ENCODE measurements around the gene FIGNL2.
A peak's percentile ranks its signal among the peaks of the same experiment; 100 is the strongest.

Gene FIGNL2

DNA sequence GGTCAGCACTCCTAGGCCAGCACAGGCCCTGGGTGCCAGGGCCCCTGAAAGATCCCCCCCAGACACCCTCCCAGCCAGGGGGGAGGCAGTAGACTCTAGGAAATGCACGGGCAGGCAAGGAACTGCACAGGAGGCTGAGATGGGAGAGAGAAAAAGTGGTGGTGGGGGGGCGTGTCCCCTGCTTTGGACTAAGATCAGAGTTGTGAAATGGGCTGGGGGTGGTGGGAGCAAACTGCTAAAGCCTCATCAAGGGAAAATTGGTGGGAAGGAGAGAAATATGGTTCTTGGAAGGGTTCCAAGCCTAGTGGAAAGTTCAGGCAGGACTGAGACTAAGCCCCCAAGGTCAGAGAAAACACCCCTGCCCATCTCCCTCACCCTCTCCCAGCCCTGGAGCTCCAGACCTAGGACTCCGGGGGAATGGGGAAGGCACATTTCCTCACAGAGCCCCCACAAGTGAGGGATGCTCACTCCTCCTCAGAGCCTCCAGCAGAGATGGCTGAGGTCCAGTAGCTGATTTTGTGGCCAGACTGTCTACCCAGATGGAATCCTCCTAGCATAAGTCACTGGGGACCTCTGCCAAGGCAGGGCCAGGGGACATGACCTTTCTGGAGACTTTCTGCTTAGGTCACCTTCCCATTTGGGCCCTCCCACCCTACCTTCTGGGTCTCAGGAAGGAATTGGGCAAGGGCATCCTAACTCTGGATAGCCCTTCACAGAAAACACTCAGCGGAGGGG lies 29.8 kb downstream of the FIGNL2 start:
- TF ChIP-seq, protein P1, sequence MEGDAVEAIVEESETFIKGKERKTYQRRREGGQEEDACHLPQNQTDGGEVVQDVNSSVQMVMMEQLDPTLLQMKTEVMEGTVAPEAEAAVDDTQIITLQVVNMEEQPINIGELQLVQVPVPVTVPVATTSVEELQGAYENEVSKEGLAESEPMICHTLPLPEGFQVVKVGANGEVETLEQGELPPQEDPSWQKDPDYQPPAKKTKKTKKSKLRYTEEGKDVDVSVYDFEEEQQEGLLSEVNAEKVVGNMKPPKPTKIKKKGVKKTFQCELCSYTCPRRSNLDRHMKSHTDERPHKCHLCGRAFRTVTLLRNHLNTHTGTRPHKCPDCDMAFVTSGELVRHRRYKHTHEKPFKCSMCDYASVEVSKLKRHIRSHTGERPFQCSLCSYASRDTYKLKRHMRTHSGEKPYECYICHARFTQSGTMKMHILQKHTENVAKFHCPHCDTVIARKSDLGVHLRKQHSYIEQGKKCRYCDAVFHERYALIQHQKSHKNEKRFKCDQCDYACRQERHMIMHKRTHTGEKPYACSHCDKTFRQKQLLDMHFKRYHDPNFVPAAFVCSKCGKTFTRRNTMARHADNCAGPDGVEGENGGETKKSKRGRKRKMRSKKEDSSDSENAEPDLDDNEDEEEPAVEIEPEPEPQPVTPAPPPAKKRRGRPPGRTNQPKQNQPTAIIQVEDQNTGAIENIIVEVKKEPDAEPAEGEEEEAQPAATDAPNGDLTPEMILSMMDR (IDR thresholded peaks at IDR 0.05; ENCODE audit: control insufficient read depth, insufficient read depth, low read depth, low read length, missing control alignments), result no peak
- DNase-seq (ENCODE audit: low read depth), result peak; percentile 52

DNA sequence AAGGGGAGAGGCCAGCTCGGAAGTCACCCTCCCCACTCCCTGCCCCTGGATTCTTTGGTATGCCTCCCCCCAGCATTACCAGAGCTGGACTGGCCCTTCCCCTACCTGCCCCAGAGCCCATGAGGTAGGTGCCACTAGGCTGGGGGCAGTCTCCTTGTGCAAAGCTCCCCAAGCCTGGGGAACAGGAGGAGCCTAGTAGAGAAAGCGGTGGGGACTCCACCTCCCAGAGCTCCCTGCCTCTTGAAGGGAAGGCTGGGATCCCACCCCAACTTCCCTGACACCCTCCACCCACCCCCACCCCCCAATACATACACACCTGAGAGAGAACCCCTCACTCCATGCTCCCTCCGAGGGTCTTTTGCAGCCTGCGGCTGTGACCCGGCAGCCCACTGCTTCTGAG lies 30.4 kb downstream of the FIGNL2 start:
- H3K4me3 ChIP-seq (ENCODE audit: control insufficient read depth, low read depth, low read length), result no peak overlapping the region
- no peak for DNase-seq (ENCODE audit: low read depth)
- TF ChIP-seq, protein P1 (IDR thresholded peaks at IDR 0.05; ENCODE audit: control insufficient read depth, insufficient read depth, low read depth, low read length, missing control alignments), result no peak

More for the DNA sequence above, 29.8 kb downstream of the FIGNL2 start:
- no peak overlapping the region for H3K4me3 ChIP-seq (ENCODE audit: control insufficient read depth, low read depth, low read length)

DNA sequence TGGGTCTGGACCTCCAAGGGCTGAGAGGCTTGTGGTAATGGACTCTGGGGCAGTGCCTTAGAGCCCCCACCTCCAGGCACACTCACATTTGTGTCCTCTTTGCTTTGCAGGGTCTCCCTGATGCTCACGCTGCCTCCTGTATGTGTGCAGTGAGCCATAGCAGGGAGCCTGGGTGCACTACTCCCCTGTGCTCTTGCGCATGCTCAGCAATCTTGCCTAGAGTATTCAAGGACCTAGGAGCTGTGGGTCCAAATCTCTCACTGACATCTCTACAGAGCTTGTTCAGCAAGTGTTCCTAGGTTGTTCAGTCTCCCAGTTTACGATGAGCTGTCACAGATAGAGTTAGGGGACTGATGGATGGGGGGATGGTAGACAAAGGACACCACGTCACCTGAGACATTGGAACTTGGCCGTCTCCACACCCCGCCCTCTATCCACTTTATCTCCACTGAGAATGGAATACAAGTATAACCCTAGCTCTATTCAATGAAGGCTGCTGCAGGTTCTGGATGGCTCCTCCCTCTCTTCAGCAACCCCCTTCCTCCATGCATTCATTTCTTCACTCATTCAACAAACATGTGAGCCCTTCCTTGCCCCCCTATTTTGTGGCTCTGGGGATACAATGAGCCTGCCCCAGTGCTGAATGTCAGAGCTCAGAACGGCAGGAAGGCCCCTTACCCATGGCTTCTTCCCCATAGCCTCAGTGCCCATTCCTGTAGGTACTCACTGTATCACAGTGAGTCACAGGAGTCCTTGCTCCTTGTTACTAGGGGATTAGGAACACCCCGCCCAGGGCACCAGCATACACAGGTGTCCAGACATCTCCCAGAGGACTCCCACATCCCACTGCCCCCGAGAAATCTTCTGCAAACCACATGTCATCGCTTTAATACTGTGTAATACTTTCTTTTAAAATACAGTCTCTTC lies 31.2 kb downstream of the FIGNL2 start:
- TF ChIP-seq, protein P1 (IDR thresholded peaks at IDR 0.05; ENCODE audit: control insufficient read depth, insufficient read depth, low read depth, low read length, missing control alignments), result no peak
- no peak for DNase-seq (ENCODE audit: low read depth)
- H3K4me3 ChIP-seq (ENCODE audit: control insufficient read depth, low read depth, low read length), result no peak overlapping the region

DNA sequence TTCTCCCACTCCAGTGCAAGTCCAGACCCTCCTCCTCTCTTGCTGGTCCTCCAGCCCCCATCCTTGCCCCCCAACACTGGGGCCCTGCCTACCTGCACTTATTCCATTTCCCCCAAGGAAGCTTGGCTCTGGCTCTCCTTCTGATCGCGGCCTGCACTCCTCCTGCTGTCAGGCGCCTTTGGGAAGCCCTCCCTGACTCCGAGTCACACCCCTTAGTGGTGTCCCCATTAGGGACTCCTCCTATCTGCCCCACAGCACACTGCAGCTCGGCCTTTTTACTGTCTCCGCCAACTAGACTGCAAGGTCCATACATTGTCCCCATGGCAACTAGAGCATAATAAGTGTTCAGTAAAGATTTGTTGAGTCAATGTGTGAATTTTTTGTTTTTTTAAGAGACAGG lies 32.9 kb downstream of the FIGNL2 start:
- no peak overlapping the region for H3K4me3 ChIP-seq (ENCODE audit: control insufficient read depth, low read depth, low read length)
- TF ChIP-seq, protein P1 (IDR thresholded peaks at IDR 0.05; ENCODE audit: control insufficient read depth, insufficient read depth, low read depth, low read length, missing control alignments), result no peak
- no peak for DNase-seq (ENCODE audit: low read depth)

DNA sequence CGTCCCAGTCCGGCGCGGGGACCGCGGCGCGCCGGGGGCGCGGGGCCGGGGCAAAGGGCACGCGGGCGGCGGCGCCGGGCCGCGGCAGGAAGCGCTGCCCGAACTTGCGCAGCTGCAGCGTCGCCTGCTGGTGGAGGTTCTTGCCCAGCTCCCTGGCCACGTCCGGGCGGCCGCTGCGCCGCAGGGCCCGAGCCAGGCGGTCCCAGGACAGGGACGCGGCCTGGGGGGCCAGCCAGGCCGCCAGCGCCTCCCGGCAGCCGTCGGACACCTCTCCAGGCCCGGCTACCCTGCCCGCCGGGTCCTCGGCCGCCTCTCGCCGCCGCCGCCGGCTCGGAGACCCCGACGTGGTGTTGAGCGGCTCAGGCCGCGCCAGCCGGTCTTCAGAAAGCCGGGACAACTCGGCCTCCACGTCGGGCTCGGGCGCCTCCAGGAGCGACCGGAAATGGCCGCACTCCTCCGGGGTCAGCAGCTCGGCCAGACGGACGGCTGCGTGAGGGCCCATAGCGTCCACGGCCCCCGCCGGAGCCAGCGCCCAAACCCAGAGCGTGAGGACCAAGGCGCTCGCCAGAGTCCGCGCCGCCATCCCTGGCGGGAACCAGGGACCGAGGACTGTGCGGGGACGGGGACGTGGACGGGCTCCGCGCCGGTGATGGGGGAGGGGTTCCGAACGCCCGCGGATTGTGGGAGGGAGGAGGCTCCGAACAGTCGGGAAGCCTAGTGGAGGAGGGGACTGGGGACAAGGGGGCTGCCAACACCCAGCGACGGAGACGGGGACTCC lies 34.0 kb downstream of the FIGNL2 start:
- peak; percentile 24 for DNase-seq (ENCODE audit: low read depth)
- TF ChIP-seq, protein P1 (IDR thresholded peaks at IDR 0.05; ENCODE audit: control insufficient read depth, insufficient read depth, low read depth, low read length, missing control alignments), result peak; percentile 66
- peak overlapping the region; percentile 45 for H3K4me3 ChIP-seq (ENCODE audit: control insufficient read depth, low read depth, low read length)

DNA sequence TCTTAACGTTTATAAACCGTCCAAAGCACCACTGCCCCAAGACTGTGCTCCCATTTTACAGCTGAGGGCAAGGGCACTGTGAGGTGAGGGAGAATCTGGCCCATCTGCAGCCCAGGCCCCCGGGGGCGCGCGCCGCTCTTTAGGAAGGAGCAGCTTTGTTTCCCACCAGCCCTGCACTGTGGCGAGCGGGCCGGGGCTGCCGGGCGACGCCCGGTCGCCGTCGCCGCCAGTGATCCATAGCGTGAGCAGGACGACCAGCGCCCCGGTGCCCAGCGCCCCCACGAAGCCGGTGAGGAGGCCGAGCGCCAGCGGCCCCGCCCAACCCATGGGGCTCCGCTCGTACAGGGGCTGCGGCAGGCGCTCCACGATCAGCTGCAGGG lies 34.6 kb downstream of the FIGNL2 start:
- DNase-seq (ENCODE audit: low read depth), result no peak
- TF ChIP-seq, protein P1 (IDR thresholded peaks at IDR 0.05; ENCODE audit: control insufficient read depth, insufficient read depth, low read depth, low read length, missing control alignments), result no peak
- peak overlapping the region; percentile 11 for H3K4me3 ChIP-seq (ENCODE audit: control insufficient read depth, low read depth, low read length)

Measured in AG09309 (cell line).